HG03025 (cell line): Measurements from ENCODE around the gene TAS2R14.

Experiments
- ATAC-seq: cut with Tn5 transposase; IDR thresholded peaks from one replicate; pipeline ENCODE4 v1.9.1; 2021; ENCODE audit warnings: mild to moderate bottlenecking, moderate library complexity; ENCODE audit not compliant: unreplicated experiment, low FRiP score

TAS2R14 gene

GRCh38 chr12:10939163-10939562 is at the start of gene TAS2R14:
Gene TAS2R14 (minus strand): TSS chr12:10939263. CDS start chr12:10939207, 56 bp downstream.
- no peak for ATAC-seq

- ATAC-seq = no peak
These were observed 47.7 kb upstream of the TAS2R14 start, which contains the start of gene TAS2R50 for GRCh38 chr12:10986812-10987211. Gene TAS2R50 (minus strand): TSS chr12:10986912. CDS start chr12:10986860, 52 bp downstream.

GRCh38 chr12:10982244-10982643 is 43.2 kb upstream of the TAS2R14 start:
- ATAC-seq = no peak

- ATAC-seq = no peak
These were observed 35.9 kb upstream of the TAS2R14 start for GRCh38 chr12:10974965-10975364.

- ATAC-seq = no peak
These were observed 29.8 kb upstream of the TAS2R14 start for GRCh38 chr12:10968765-10969456.

GRCh38 chr12:10967409-10967808 is 28.3 kb upstream of the TAS2R14 start:
- no peak for ATAC-seq

GRCh38 chr12:10966314-10966713 is 27.3 kb upstream of the TAS2R14 start:
- no peak for ATAC-seq

GRCh38 chr12:10965476-10965875 is 26.4 kb upstream of the TAS2R14 start:
- no peak for ATAC-seq

- ATAC-seq = no peak
These were observed 21.1 kb upstream of the TAS2R14 start for GRCh38 chr12:10960211-10960610.

- no peak for ATAC-seq
These were observed 20.7 kb upstream of the TAS2R14 start for GRCh38 chr12:10959804-10960203.

- no peak for ATAC-seq
These were observed 18.7 kb upstream of the TAS2R14 start for GRCh38 chr12:10957741-10958140.

- ATAC-seq = no peak
These were observed 17.0 kb upstream of the TAS2R14 start for GRCh38 chr12:10956085-10956484.

GRCh38 chr12:10952645-10953044 is 13.6 kb upstream of the TAS2R14 start:
- no peak for ATAC-seq

GRCh38 chr12:10943167-10943566 is 4.1 kb upstream of the TAS2R14 start:
- no peak for ATAC-seq

- no peak for ATAC-seq
These were observed 3.0 kb upstream of the TAS2R14 start for GRCh38 chr12:10941916-10942607.

- ATAC-seq = no peak
These were observed 2.3 kb upstream of the TAS2R14 start for GRCh38 chr12:10941369-10941768.

- ATAC-seq = no peak
These were observed 1.3 kb upstream of the TAS2R14 start for GRCh38 chr12:10940389-10940788.

GRCh38 chr12:10936506-10936905 is 2.6 kb downstream of the TAS2R14 start:
- no peak for ATAC-seq

- no peak for ATAC-seq
These were observed 10.2 kb downstream of the TAS2R14 start, which contains the start of gene PRH2 for GRCh38 chr12:10928746-10929286. Gene PRH2 (plus strand): TSS chr12:10929236. CDS start chr12:10929274, 38 bp downstream.

- no peak for ATAC-seq
These were observed 12.8 kb downstream of the TAS2R14 start for GRCh38 chr12:10926269-10926668.

GRCh38 chr12:10919809-10920208 is 19.3 kb downstream of the TAS2R14 start:
- ATAC-seq = no peak

GRCh38 chr12:10910380-10910779 is 28.7 kb downstream of the TAS2R14 start:
- no peak for ATAC-seq
